K562 (cell line): ENCODE measurements around the gene PLA2G3. TPM values are rescaled to one million over a fixed set of nuclear protein-coding genes. Genes with fewer than 3 reads are reported as not detected.

Source experiments
- BRCA1 ChIP-seq, 2 experiments: fragments of 450-650 bp in 1 of 2; sonication (generic) in 1 of 2; formaldehyde crosslinking in 1 of 2; IDR thresholded peaks; 2 replicates each; pipeline versions ENCODE4 v1.5.0 to v1.6.1; 2017 to 2020; ENCODE audit warnings: mild to moderate bottlenecking in 1 of 2, missing genetic modification reagents in 1 of 2
- CREM ChIP-seq: IDR thresholded peaks from 2 replicates; pipeline ENCODE4 v1.6.1; 2014; ENCODE audit warnings: antibody characterized with exemption, low read depth
- FUS ChIP-seq: fragments of 200-400 bp; formaldehyde crosslinking; optimal IDR thresholded peaks from 2 replicates; pipeline ENCODE3; 2017; ENCODE audit warnings: low read depth, low read length
- HNRNPL ChIP-seq: fragments of 200-400 bp; formaldehyde crosslinking; IDR thresholded peaks from 2 replicates; pipeline ENCODE4 v1.6.1; 2017; ENCODE audit warnings: low read depth, mild to moderate bottlenecking, low read length
- MCM7 ChIP-seq, 2 experiments: fragments of 450-650 bp; IDR thresholded peaks; 2 replicates each; pipeline ENCODE4 v1.6.1; 2016 to 2018
- NR2C2 ChIP-seq, 2 experiments: fragments of 200-800 bp in 1 of 2; sonication (Bioruptor generic) in 1 of 2; sonication (generic) in 1 of 2; formaldehyde crosslinking in 1 of 2; IDR thresholded peaks; 2 replicates each; pipeline versions ENCODE4 v1.6.1 to v1.8.0; 2016 to 2022; ENCODE audit warnings: mild to moderate bottlenecking in 1 of 2, missing compliant biosample characterization in 1 of 2, missing genetic modification characterization in 1 of 2, missing genetic modification reagents in 1 of 2
- RAD21 ChIP-seq, 2 experiments: fragments of 250-450 bp in 1 of 2; fragments of 450-650 bp in 1 of 2; sonication (Bioruptor Pico) in 1 of 2; formaldehyde crosslinking in 1 of 2; IDR thresholded peaks in 1 of 2; conservative IDR thresholded peaks in 1 of 2; 2 replicates each; pipeline versions ENCODE4 v1.4.0 to v1.8.0; 2020 to 2022; ENCODE audit warnings: mild to moderate bottlenecking in 2 of 2, moderate library complexity in 1 of 2
- RB1 ChIP-seq: fragments of 450-650 bp; IDR thresholded peaks from 2 replicates; pipeline ENCODE4 v1.6.1; 2017; ENCODE audit warnings: low read depth, mild to moderate bottlenecking
- SMC3 ChIP-seq: conservative IDR thresholded peaks from 2 replicates; pipeline ENCODE4 v1.6.1; 2011; ENCODE audit warnings: low read depth, low read length, improper control_type of control experiment; ENCODE audit not compliant: insufficient read depth
- STAG1 ChIP-seq: sonication (generic); formaldehyde crosslinking; IDR thresholded peaks from 2 replicates; pipeline ENCODE4 v1.5.0; 2020; ENCODE audit warnings: missing genetic modification reagents, borderline replicate concordance
- polyA plus RNA-seq, 8 experiments: library from polyadenylated mRNA; depleted of rRNA in 4 of 8; stranded (reverse) in 5 of 8; unstranded in 3 of 8; fragments of >200 nt; fragmentation: Nextera tagmentation in 2 of 8; fragmentation: Illumina TruSeq in 1 of 8; extraction: Ambion mirVana in 2 of 8; extraction: Trizol in 1 of 8; gene quantifications; 2 replicates each; pipeline versions ENCODE4 v1.2.1 to v1.2.3, GENCODE V29; 2011 to 2014; ENCODE audit warnings: inconsistent platforms in 1 of 8, missing spikeins in 1 of 8
- total RNA-seq, 7 experiments: library from RNA; depleted of rRNA in 6 of 7; stranded (reverse); fragments of >200 nt in 6 of 7; fragmentation: Illumina TruSeq in 2 of 7; extraction: Trizol in 2 of 7; gene quantifications; 2 replicates each; pipeline versions ENCODE4 v1.2.1 to v1.2.3, GENCODE V29; 2011 to 2021; ENCODE audit warnings: low replicate concordance in 1 of 7
- TF ChIP-seq, protein P1 (sequence below), 2 experiments: fragments of 450-650 bp; formaldehyde crosslinking in 1 of 2; IDR thresholded peaks; 2 replicates each; pipeline versions ENCODE4 v1.4.0 to v1.6.1; 2014 to 2020; ENCODE audit warnings: mild to moderate bottlenecking in 2 of 2, borderline replicate concordance in 1 of 2, low read depth in 1 of 2
- TF ChIP-seq, protein P2 (sequence below): fragments of 450-650 bp; formaldehyde crosslinking; IDR thresholded peaks from 2 replicates; pipeline ENCODE4 v1.4.0; 2020; ENCODE audit warnings: mild to moderate bottlenecking, moderate library complexity

Gene PLA2G3
- total and polyA plus RNA-seq, 9 of the 15 experiments (the other 6 are each of a cell fraction or from before 2014, with no cell fraction given), result 0.18 to 1.4 (median 0.64) TPM

DNA sequence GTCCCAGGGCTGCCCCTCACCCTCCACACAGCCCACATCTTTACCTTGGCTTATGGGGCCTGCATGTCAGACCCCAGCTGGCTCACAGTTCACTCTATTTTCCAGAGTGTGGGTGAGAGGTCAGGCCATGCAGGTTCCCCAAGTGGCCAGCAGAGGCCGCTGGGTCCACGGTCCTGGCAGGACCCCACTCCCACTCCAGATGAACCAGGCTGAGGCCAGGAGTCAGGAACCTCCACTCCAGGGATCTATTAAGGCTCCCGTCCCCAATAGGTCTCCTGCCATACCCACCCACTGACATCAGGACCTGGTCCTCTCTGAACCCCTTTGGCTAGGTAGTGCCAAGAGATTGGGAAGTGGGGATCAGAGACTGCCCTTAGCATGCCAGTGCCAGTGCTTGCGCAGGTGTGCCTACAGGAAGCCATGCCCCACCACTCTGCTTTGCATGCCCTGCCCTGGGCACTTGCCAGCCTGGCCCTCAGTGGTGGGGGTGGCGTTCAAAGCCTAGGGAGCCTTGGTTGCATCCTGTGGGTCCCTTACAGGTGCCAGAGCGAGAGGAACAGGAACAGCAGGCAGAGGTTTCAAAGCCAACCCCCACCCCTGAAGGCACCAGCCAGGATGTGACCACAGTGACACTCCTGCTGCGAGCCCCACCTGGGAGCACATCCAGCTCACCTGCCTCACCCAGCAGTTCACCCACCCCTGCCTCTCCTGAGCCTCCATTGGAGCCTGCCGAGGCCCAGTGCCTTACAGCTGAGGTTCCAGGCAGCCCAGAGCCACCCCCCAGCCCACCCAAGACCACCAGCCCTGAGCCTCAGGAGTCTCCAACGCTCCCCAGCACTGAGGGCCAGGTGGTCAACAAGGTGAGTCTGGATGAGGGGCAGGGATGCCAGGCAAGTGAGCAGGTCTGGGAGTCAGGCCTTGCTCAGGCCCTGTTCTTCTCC, 50.9 kb downstream of the PLA2G3 start (continued):
- TF ChIP-seq, protein P1, sequence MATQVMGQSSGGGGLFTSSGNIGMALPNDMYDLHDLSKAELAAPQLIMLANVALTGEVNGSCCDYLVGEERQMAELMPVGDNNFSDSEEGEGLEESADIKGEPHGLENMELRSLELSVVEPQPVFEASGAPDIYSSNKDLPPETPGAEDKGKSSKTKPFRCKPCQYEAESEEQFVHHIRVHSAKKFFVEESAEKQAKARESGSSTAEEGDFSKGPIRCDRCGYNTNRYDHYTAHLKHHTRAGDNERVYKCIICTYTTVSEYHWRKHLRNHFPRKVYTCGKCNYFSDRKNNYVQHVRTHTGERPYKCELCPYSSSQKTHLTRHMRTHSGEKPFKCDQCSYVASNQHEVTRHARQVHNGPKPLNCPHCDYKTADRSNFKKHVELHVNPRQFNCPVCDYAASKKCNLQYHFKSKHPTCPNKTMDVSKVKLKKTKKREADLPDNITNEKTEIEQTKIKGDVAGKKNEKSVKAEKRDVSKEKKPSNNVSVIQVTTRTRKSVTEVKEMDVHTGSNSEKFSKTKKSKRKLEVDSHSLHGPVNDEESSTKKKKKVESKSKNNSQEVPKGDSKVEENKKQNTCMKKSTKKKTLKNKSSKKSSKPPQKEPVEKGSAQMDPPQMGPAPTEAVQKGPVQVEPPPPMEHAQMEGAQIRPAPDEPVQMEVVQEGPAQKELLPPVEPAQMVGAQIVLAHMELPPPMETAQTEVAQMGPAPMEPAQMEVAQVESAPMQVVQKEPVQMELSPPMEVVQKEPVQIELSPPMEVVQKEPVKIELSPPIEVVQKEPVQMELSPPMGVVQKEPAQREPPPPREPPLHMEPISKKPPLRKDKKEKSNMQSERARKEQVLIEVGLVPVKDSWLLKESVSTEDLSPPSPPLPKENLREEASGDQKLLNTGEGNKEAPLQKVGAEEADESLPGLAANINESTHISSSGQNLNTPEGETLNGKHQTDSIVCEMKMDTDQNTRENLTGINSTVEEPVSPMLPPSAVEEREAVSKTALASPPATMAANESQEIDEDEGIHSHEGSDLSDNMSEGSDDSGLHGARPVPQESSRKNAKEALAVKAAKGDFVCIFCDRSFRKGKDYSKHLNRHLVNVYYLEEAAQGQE (IDR thresholded peaks at IDR 0.05; ENCODE audit: borderline replicate concordance), result peak; percentile 73
- TF ChIP-seq, protein P1 (CRISPR knock-in tag; IDR thresholded peaks at IDR 0.05; ENCODE audit: low read depth), result no peak
- TF ChIP-seq CREM, result peak; percentile 15; the same call in 1 of the 2 replicates
- TF ChIP-seq MCM7 (IDR thresholded peaks at IDR 0.05), result no peak
- peak; percentile 79; the same call in 1 of the 2 replicates for TF ChIP-seq STAG1 (CRISPR knock-in tag)
- TF ChIP-seq NR2C2 (CRISPR knock-in tag; IDR thresholded peaks at IDR 0.05), result no peak
- TF ChIP-seq NR2C2 (tag; IDR thresholded peaks at IDR 0.05), result peak; percentile 75
- no peak for TF ChIP-seq HNRNPL
- TF ChIP-seq RB1, result peak; percentile 14; the same call in 1 of the 2 replicates
- no peak for TF ChIP-seq BRCA1 (IDR thresholded peaks at IDR 0.05)
- TF ChIP-seq BRCA1 (CRISPR knock-in tag; IDR thresholded peaks at IDR 0.05), result no peak
- peak; percentile 72 to 83 for TF ChIP-seq RAD21 (CRISPR knock-in tag; conservative IDR thresholded peaks at IDR 0.05 in 1 of 2, IDR thresholded peaks at IDR 0.05 in 1 of 2)
- TF ChIP-seq, protein P2, sequence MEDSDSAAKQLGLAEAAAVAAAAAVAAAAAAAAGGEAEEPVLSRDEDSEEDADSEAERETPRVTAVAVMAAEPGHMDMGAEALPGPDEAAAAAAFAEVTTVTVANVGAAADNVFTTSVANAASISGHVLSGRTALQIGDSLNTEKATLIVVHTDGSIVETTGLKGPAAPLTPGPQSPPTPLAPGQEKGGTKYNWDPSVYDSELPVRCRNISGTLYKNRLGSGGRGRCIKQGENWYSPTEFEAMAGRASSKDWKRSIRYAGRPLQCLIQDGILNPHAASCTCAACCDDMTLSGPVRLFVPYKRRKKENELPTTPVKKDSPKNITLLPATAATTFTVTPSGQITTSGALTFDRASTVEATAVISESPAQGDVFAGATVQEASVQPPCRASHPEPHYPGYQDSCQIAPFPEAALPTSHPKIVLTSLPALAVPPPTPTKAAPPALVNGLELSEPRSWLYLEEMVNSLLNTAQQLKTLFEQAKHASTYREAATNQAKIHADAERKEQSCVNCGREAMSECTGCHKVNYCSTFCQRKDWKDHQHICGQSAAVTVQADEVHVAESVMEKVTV (CRISPR knock-in tag), result peak; percentile 54; the same call in 1 of the 2 replicates
- peak; percentile 80 for TF ChIP-seq SMC3
- TF ChIP-seq FUS, result no peak
